NCI-H69 (cell line): ENCODE data around the gene MRTO4.
A peak's percentile ranks its signal among the peaks of the same experiment; 100 is the strongest.
"Not testable (repeated sequence)": the region's sequence is repeated elsewhere in the genome, so short reads cannot be mapped to it uniquely, and the experiment has no call there.

Experiments used
- DNase-seq: peaks from one replicate; lab custom pipeline; 2025; lab: John Stamatoyannopoulos, UW

The MRTO4 gene

DNA sequence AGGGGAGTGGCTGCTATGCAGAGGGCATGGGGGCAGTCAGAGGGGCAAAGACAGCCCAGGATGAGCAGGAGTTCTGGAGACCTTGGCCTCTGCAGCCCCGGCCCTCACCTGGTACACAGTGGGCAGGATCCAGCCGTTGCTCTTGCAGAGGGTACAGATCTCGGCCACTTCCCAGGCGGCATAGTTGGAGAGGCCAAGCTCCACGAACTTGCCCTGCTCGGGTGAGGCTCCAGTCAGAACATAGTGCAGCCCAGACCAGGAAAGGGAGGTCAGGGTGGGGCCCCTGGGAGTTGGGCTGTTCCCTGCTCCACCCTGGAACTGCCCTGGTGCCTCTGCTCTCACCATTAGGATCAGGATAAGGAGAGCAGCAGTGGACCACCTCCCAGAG is 18.7 kb downstream of the MRTO4 start:
- not testable (repeated sequence) for DNase-seq

- DNase-seq = no peak
Observed at GRCh38 chr1:19272064-19272463, 20.5 kb downstream of the MRTO4 start.

DNA sequence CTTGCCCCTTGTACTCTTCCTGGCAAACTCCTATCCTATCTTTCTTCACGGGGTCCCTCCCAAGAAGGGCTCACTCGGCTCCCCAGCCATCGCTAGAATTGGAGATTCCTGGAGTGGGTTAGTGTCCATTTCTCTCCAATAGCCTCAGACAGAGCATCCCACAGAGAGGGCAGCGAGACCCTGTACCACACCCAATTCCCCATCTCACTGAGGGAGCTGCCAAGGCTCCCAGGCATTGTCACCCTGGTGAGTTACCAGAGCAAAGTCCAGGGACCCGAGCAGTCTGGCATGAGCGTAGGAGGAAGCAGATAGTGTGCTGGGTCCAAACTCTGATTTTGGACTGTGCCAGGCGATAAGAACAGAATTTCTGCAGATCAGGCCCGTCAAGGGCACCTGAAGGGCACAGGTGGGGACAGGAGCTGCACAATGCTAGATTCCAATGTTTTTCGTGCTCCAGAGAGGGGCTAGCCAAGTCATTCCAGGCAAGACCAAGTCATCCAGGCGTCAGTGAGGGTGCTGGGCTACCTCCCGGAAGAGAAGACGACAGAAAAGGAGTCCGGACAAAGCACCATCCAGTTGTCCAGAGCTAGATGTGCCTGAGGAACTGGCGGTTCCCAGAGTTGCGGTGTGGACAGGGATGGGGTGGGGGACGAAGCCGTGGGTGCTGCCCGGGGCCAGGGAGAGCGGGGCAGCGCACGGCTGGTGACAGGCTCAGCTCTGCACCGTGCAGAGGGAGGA is 21.7 kb downstream of the MRTO4 start:
- no peak for DNase-seq

DNA sequence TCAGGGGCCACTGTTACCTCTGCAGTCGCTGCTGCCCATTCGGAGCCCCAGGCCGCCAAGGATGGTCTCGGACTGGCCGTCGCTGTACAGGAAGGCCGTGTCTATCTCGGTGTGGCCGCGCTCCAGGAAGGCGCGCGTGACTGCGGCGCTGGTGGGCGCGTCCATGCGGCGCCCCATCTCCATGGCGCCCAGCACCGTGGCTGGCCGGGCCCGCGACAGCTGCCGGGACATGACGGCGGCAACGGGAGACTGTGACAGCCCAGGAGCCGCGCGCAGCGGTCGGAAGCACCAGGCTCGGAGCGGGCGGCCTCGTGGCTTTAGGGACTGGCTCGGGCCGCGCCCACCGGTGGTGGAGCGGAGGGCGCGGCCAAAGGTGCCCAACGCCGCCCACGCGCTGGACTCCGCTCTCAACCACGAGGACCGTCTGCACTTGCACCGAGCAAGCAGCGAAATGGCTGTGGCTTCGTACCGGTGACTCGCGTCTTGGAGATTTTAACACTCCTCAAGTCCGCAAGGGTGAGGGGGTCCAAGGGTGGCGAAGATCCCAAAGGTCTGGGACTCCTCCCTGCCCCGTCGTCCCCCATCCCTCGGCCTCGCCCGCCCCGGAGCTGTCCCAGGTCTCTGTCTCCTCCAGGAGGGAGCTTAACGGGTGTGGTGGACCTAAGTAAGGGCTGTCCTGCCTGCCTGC is 22.4 kb downstream of the MRTO4 start:
- not testable (repeated sequence) for DNase-seq

DNA sequence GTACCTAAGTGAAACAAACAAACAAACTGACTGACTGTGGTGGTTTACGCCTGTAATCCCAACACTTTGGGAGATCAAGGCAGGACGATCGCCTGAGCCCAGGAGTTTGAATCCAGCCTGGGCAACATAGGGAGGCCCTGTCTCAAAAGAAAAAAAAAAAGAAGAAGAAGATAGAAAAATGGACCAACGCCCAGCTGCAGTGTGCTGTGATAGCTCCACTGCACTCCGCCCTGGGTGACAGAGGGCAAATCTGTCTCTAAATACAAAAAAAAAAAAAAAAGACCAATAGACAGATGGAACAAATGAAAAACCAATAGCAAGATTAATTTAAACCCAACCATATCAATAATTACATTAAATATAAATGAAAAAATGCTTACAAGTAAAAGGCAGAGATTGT is 23.0 kb downstream of the MRTO4 start:
- DNase-seq = no peak

DNA sequence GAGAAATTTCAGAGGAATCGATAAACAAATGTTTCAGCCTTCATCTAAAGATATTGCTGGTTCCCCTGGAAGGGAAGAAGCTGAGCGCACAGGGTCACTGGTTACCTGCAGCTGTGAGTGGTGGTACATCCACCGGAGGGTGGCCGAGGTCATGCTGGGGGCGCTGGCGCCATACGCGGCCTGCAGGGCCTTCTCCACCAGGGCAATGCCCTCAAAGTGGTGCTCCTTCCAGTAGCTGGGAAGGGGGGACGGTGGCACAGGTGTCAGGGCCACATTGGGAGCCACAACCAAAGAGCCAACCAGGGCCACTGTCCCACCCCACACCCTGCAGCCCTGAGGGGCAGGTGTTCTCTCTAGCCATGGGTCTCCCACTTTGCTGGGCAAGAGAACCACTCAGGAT is 32.3 kb downstream of the MRTO4 start:
- DNase-seq = no peak

DNA sequence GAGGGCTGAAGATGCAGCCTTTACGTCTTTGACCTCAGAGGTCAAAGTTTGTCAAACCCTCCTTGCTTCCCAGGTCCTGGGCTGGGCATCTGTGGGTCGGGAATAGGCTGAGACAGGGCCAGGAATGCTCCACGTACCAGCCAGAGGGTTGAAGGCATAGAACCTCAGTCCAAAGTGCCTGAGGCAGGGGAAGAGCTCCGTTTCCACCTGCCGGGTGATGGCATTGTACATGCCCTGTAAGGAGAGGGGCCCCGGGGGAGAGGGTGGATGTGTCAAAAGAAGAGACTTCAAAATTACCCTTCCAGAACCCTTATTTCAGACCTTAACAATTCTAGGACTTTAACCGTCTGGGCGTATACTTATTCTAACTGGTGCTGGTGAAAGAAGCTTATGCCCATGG is 33.3 kb downstream of the MRTO4 start:
- no peak for DNase-seq

- not testable (repeated sequence) for DNase-seq
Observed at GRCh38 chr1:19285366-19285765, 33.8 kb downstream of the MRTO4 start.

DNA sequence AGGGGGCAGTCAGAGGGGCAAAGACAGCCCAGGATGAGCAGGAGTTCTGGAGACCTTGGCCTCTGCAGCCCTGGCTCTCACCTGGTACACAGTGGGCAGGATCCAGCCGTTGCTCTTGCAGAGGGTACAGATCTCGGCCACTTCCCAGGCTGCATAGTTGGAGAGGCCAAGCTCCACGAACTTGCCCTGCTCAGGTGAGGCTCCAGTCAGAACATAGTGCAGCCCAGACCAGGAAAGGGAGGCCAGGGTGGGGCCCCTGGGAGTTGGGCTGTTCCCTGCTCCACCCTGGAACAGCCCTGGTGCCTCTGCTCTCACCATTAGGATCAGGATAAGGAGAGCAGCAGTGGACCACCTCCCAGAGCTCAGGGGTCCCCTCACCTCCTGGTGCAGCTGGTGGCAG is 34.2 kb downstream of the MRTO4 start:
- not testable (repeated sequence) for DNase-seq

- no peak for DNase-seq
Observed at GRCh38 chr1:19287436-19288185, 36.0 kb downstream of the MRTO4 start.

GRCh38 chr1:19288324-19289241 is 37.0 kb downstream of the MRTO4 start, which contains the start of gene AKR7A3:
AKR7A3 (minus strand) TSS chr1:19288770; CDS start chr1:19288709, 61 bp downstream.
- peak; percentile 0 for DNase-seq

GRCh38 chr1:19289244-19289643 is 37.6 kb downstream of the MRTO4 start:
- no peak for DNase-seq

GRCh38 chr1:19294638-19295037 is 43.0 kb downstream of the MRTO4 start:
- DNase-seq = no peak

GRCh38 chr1:19300211-19300610 is 48.6 kb downstream of the MRTO4 start:
- DNase-seq = peak; percentile 80

DNA sequence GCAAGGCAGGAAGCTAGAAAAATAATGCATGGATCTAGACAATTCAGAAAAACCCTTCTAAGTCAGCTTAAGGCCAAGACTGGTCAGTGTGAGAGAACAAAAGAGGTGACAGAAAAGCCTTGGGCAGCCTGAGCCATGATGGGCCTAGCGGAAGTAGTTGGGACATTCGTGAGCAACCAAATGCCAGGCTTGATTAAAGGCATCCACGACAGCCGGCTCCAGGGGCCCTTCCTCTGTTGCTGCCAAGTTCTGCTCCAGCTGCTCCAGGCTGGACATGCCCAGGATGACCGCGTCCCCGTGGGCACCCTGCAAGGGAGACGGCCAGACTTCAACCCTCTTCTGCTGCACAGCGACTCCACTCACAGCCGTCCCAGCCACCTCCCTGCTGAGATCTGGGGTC is 52.5 kb downstream of the MRTO4 start:
- DNase-seq = not testable (repeated sequence)

DNA sequence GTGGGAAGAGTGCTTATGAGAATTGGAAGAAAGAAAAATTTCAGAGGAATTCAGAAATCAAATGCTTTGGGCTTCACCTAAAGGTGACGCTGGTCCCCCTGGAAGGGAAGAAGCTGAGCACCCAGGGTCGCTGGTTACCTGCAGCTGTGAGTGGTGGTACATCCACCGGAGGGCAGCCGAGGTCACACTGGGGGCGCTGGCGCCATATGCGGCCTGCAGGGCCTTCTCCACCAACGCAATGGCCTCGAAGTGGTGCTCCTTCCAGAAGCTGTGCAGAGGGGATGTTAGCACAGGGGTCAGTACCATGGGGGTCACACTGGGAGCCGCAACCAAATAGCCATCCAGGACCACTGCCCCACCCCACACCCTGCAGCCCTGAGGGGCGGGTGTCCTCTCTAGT is 54.3 kb downstream of the MRTO4 start:
- DNase-seq = no peak

DNA sequence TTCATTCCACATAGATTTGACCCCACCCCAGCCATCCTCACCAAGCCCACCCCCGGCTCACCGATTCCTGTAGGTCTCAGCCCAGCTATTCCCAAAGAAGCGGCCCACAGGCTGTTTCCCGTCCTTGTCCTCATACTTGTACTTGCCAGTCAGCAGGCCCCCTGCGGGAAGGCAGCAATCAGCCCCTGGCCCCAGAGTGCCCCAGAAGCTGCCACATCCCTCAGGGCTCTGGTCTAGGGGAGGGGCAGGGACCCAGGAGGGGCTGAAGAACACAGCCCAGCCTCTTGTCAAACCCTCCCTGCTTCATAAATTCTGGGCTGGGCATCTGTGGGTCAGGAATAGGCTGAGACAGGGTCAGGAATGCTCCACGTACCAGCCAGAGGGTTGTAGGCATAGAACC is 55.3 kb downstream of the MRTO4 start:
- no peak for DNase-seq

- no peak for DNase-seq
Observed at GRCh38 chr1:19307794-19308508, 56.3 kb downstream of the MRTO4 start.

- no peak for DNase-seq
Observed at GRCh38 chr1:19308509-19308907, 56.9 kb downstream of the MRTO4 start.

DNA sequence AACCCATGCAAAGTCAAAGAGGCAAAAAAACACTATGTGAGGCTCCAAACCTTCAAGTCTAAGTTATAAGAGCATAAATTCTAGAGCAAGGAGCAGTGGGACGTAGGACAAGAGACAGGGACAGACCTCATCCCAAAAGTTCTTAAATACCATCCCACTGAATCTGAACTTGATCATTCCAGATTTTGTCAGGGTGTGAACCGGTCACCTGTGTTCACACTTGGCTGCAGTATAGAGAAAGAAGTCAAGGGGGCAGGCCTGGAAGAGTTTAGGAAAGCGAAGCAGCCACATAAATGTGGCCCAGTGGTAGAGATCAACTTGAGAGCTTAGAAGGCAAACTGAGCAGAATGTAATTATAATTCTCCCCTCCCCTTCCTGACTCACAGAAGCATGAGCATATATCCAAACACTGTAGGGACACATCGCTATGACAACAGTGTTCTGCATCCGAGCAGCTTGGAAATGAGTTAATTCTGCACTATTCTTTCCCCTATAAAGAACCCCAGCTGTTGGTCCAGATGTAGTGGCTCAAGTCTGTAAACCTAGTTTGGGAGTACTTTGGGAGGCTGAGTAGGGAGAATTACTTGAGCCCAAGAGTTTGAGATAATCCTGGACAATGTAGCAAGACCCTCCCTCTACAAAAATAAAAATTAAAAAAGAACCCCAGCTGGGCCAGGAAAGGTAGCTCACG is 57.7 kb downstream of the MRTO4 start:
- no peak for DNase-seq
